K562 (cell line): ENCODE results near the gene ARL2.

Source experiments
- EZH2 ChIP-seq: IDR thresholded peaks from 2 replicates; pipeline ENCODE4 v1.6.1; 2012; ENCODE audit warnings: low read depth, mild to moderate bottlenecking, inconsistent platforms, low read length, borderline replicate concordance
- STAT5B ChIP-seq: fragments of 250-450 bp; sonication (Bioruptor Pico); IDR thresholded peaks from 2 replicates; pipeline ENCODE4 v1.8.0; 2021; ENCODE audit warnings: mild to moderate bottlenecking, inconsistent platforms
- TF ChIP-seq, protein P1 (sequence below): sonication (generic); formaldehyde crosslinking; IDR thresholded peaks from 2 replicates; pipeline ENCODE4 v1.8.0; 2022; ENCODE audit warnings: missing genetic modification reagents, mild to moderate bottlenecking, moderate library complexity, borderline replicate concordance
- TF ChIP-seq, protein P2 (sequence below): sonication (generic); formaldehyde crosslinking; IDR thresholded peaks from 2 replicates; pipeline ENCODE4 v1.8.0; 2022; ENCODE audit warnings: missing genetic modification reagents, mild to moderate bottlenecking, borderline replicate concordance

DNA sequence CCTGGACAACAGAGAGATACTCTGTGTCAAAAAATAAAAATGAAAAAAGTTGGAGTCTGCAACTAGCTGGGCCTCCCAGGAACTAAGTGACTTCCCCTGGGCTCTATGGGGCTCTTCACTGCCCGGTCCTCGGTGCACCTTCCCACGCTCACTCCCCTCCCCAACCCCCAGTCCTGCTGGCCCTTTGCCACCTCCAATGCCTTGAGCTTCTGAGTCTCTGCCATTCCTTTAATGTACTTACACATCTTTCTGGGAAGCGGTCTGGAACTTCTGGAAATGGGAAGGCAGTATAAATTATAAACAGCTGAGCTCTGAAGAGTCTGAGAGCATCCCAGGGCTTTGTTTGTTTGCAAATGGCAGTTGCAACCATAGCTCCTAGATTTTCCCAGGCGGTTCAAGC, 11.3 kb upstream of the ARL2 start:
- TF ChIP-seq STAT5B (CRISPR knock-in tag) (no peak), EZH2 (no peak)
- TF ChIP-seq, protein P1, sequence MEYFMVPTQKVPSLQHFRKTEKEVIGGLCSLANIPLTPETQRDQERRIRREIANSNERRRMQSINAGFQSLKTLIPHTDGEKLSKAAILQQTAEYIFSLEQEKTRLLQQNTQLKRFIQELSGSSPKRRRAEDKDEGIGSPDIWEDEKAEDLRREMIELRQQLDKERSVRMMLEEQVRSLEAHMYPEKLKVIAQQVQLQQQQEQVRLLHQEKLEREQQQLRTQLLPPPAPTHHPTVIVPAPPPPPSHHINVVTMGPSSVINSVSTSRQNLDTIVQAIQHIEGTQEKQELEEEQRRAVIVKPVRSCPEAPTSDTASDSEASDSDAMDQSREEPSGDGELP (CRISPR knock-in tag): no peak
- TF ChIP-seq, protein P2, sequence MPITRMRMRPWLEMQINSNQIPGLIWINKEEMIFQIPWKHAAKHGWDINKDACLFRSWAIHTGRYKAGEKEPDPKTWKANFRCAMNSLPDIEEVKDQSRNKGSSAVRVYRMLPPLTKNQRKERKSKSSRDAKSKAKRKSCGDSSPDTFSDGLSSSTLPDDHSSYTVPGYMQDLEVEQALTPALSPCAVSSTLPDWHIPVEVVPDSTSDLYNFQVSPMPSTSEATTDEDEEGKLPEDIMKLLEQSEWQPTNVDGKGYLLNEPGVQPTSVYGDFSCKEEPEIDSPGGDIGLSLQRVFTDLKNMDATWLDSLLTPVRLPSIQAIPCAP (CRISPR knock-in tag): no peak
